Measurements from ENCODE around the gene SNX24. TPM values are rescaled to one million over a fixed set of nuclear protein-coding genes. Genes with fewer than 3 reads are reported as not detected.

SNX24 gene
- total and polyA plus RNA-seq, 2 of the 4 experiments (the other 2 are of a cell fraction): 13.8 to 15.0 TPM

DNA sequence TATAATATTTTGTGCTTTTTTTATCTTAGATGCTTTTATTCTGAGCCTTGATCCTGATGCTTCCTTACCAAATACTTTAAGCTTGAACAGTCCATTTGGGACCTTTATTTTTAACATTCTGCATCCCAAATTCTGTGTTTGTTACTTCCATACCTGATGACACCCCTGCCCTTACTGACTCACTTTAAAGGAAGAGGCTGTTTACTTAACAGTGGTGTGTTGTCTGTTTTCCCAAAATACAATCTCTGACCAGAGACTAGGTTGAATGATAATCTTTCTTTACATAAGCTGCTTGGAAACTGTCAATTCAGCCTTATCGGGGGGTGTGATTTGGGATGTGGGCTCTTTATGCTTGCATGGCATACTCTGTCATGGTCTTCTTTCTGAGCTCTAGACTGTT lies 71.1 kb downstream of the SNX24 start:
- Histone ChIP-seq H2BK20ac (ENCODE audit: low read depth, low read length) (no peak overlapping the region), H3K9me1 (ENCODE audit: insufficient read depth, low read length) (0 out of 2 replicates have a peak, but pooled peaks cover 3% of the 10 kb centered on the region), H3K18ac (ENCODE audit: low read depth, low read length) (no peak overlapping the region), H3K27me3 (ENCODE audit: control insufficient read depth, insufficient read depth, low read length) (no peaks in the 10 kb centered on the region), H3K4me1 (ENCODE audit: control insufficient read depth, insufficient read depth, low read length) (peaks cover 6% of the 10 kb centered on the region), H3K36me3 (ENCODE audit: control insufficient read depth, insufficient read depth, low read length) (no peaks in the 10 kb centered on the region), H3K4ac (ENCODE audit: low read depth, low read length) (no peak overlapping the region), H2AFZ (replicated peaks; ENCODE audit: low read length, poor library complexity) (no peak overlapping the region), H3K4me2 (ENCODE audit: low read depth, low read length) (no peak overlapping the region), H2AK9ac (replicated peaks; ENCODE audit: low read depth, low read length, poor library complexity) (no peak overlapping the region), H4K8ac (ENCODE audit: low read depth in 2 of 2, low read length in 2 of 2) (no peak overlapping the region), H4K20me1 (ENCODE audit: insufficient read depth, low read length) (no peaks in the 10 kb centered on the region; the same call in 1 of the 2 replicates), H3K14ac (replicated peaks; ENCODE audit: low read depth, low read length) (no peak overlapping the region), H3K9ac (ENCODE audit: low read depth, low read length) (no peak overlapping the region), H2BK5ac (ENCODE audit: low read depth, low read length, poor library complexity, severe bottlenecking) (no peak overlapping the region), H3K27ac (ENCODE audit: insufficient read depth, low read length) (no peak overlapping the region), H3K9me3 (ENCODE audit: control insufficient read depth, insufficient read depth, low read length) (no peaks in the 10 kb centered on the region), H3K4me3 (ENCODE audit: insufficient read depth, low read depth, low read length) (no peak overlapping the region), H3K23ac (ENCODE audit: low read depth, low read length) (no peak overlapping the region), H2AK5ac (ENCODE audit: low read depth, low read length) (no peak overlapping the region), H3K56ac (ENCODE audit: extremely low read depth, insufficient read depth, low read length) (no peak overlapping the region), H3K79me1 (ENCODE audit: low read depth in 1 of 2, low read length in 2 of 2) (peaks cover 0 to 10% of the 10 kb centered on the region in 2 experiments; a peak in 2 of 4 replicates), H2BK15ac (ENCODE audit: low read depth, low read length) (no peak overlapping the region), H4K5ac (ENCODE audit: low read depth, low read length) (no peak overlapping the region), H4K91ac (ENCODE audit: insufficient read depth, low read depth, low read length) (no peak overlapping the region), H2BK120ac (ENCODE audit: low read depth, low read length) (no peak overlapping the region)
- WGBS, 2 experiments (ENCODE audit: extremely low coverage in 2 of 2, insufficient read length in 1 of 2): no CpG with 5 or more reads among the region's 1 CpG
- intact Hi-C loops (cut with micrococcal nuclease) (no loop called here), in situ Hi-C loops (cut with MboI; ENCODE audit: low sequenced_read_pairs) (no loop called here), dilution Hi-C loops (cut with HindIII; ENCODE audit: low sequenced_read_pairs, unreplicated experiment) (no loop called here)
- POLR2A ChIA-PET (ENCODE audit: unreplicated experiment): no interaction called here
- TF ChIP-seq CEBPB (IDR thresholded peaks at IDR 0.05; ENCODE audit: low read depth, low read length): no peak
- BruUV-seq (replicated peaks): no TSS peak
- CTCF ChIA-PET: no interaction called here
- no peak for ATAC-seq (ENCODE audit: low read depth)
- no peak for DNase-seq
